GM18951 (cell line): ENCODE results near the gene INKA1.

Experiments used
- POLR2A ChIP-seq: IDR thresholded peaks from 4 replicates; pipeline ENCODE4 v1.6.1; 2011; ENCODE audit warnings: mild to moderate bottlenecking; ENCODE audit not compliant: insufficient read length, insufficient read depth; ENCODE audit errors: extremely low read depth
- in situ Hi-C: fragments of 300-500 bp; cut with MboI; formaldehyde crosslinking; loops from one replicate; pipeline ENCODE4 v1.12.0; 2022; ENCODE audit warnings: low sequenced_read_pairs, mixed read lengths, inconsistent platforms; ENCODE audit not compliant: unreplicated experiment

The INKA1 gene

GRCh38 chr3:49845694-49846093 lies 42.6 kb downstream of the INKA1 start:
- in situ Hi-C loops = no loop called here
- TF ChIP-seq POLR2A = no peak
